HG02571 (cell line): ENCODE data around the gene IRGC.

Experiments
- ATAC-seq: cut with Tn5 transposase; IDR thresholded peaks from one replicate; pipeline ENCODE4 v1.9.1; 2021; ENCODE audit warnings: mild to moderate bottlenecking, moderate library complexity; ENCODE audit not compliant: unreplicated experiment

The IRGC gene

GRCh38 chr19:43690890-43691289 lies 25.0 kb upstream of the IRGC start:
- ATAC-seq: no peak

- ATAC-seq: no peak
Measured at GRCh38 chr19:43691755-43692154, 24.1 kb upstream of the IRGC start.

GRCh38 chr19:43692385-43692784 lies 23.5 kb upstream of the IRGC start:
- no peak for ATAC-seq

GRCh38 chr19:43692877-43693276 lies 23.0 kb upstream of the IRGC start:
- no peak for ATAC-seq

- ATAC-seq: no peak
Measured at GRCh38 chr19:43694553-43694952, 21.3 kb upstream of the IRGC start.

- ATAC-seq: no peak
Measured at GRCh38 chr19:43695985-43696704, 19.7 kb upstream of the IRGC start.

- ATAC-seq: no peak
Measured at GRCh38 chr19:43697295-43697694, 18.6 kb upstream of the IRGC start.

GRCh38 chr19:43699506-43700394 lies 16.1 kb upstream of the IRGC start:
- ATAC-seq: no peak

- no peak for ATAC-seq
Measured at GRCh38 chr19:43700395-43701000, 15.4 kb upstream of the IRGC start.

- no peak for ATAC-seq
Measured at GRCh38 chr19:43704002-43704705, 11.7 kb upstream of the IRGC start.

GRCh38 chr19:43705729-43706128 lies 10.1 kb upstream of the IRGC start:
- no peak for ATAC-seq

GRCh38 chr19:43707158-43707712 lies 8.6 kb upstream of the IRGC start:
- no peak for ATAC-seq

GRCh38 chr19:43708716-43709115 lies 7.2 kb upstream of the IRGC start:
- ATAC-seq: no peak

- ATAC-seq: no peak
Measured at GRCh38 chr19:43711751-43712355, 4.0 kb upstream of the IRGC start.

- no peak for ATAC-seq
Measured at GRCh38 chr19:43713208-43713607, 2.7 kb upstream of the IRGC start.

GRCh38 chr19:43718627-43719377 lies 2.9 kb downstream of the IRGC start:
- no peak for ATAC-seq

GRCh38 chr19:43719378-43719868 lies 3.5 kb downstream of the IRGC start:
- no peak for ATAC-seq

- ATAC-seq: no peak
Measured at GRCh38 chr19:43719918-43720317, 4.0 kb downstream of the IRGC start.

- ATAC-seq: no peak
Measured at GRCh38 chr19:43720936-43721335, 5.1 kb downstream of the IRGC start.
